Measurements from ENCODE around the gene TAF1C.
"Not testable (repeated sequence)": the region's sequence is repeated elsewhere in the genome, so short reads cannot be mapped to it uniquely, and the experiment has no call there.

Gene TAF1C

DNA sequence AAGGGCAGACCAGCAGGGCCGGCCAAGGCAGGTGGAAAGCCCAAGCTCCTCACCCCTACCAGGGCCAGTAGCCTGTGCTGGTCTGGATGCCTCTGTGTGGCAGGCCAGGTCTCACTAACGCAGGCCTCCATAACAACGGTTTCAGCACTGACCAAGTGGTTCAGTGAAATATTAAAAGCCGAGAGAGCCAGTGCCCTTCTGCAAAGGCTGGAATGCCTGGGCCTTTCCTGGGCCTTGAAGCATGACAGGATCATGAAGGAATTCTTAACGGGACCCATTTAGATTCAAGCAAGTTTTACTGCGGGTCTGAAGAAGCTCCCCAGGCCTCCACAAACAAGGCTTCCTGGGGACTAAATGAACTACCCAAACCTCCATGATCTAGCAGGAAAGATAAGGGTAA, 20.4 kb upstream of the TAF1C start:
- DNase-seq, result no peak

DNA sequence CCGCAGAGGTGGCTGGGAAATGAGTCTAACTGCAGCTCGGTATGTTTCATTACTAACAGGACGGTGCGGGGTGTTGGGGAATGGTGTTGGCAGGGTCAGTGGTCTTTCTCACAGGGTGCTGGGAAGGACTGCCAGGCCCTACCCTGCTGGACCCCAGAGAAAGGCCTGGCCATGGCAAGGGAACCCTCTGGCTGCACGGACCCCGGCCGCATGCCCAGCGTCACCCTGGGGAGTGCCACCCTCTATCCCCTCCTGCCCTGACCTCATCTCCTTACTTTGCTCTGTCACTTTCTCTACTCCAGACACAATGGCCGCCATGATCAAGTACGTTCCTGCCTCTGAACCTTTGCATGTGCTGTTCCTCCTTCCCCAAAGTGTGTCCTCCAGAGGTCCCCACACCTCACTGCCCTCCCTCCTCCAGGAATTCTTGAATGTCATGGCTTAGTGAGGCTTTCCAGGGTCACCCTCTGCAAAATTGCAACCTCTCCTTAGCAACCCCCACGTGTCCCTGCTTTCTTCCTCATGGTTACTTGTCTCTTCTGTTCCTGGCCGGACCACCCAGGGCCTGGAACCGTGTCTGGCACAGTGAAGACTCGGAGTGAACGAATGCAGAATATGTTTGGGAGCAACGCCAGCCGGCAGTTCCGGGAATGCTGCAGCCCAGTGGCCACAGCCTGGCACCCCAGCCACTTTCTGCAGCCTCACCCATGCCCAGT, 19.3 kb upstream of the TAF1C start:
- DNase-seq, result no peak

DNA sequence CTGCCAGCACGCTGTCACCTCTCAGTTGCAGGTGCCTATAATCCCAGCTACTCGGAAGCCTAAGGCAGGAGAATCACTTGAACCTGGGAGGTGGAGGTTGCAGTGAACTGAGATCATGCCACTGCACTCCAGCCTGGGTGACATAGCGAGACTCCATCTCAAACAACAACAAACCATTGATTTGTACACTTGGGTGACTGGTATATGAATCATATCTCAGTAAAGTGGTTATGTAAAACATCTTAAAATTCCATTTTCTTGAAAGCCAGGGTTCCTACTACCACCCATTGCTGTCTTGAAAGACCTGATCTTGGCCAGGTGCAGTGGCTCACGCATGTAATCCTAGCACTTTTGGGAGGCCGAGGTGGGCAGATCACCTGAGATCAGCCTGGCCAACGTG, 18.3 kb upstream of the TAF1C start:
- DNase-seq, result not testable (repeated sequence)

GRCh38 chr16:84204551-84204950, 17.7 kb upstream of the TAF1C start:
- DNase-seq, result not testable (repeated sequence)

DNA sequence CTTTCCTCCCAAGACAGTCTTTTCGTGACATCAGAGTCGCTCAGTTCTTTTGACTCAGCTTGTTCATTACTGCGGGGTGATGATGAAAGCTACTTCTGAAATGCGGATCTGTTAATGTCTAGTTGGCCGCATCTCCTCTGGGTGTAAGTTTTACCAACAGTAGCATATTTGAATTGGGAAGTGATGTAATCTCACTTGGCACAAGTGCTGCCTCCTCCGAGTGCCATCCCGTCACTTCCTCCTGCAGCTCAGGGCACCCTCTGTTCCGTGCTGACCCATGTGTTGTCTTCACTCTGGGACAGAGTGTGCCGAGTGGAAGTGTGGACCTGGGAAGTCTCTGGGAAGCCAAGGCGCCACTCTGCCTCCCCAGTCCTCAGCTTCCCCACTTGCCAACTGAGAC, 13.0 kb upstream of the TAF1C start:
- DNase-seq, result peak; percentile 32 to 52

GRCh38 chr16:84199097-84199496, 12.2 kb upstream of the TAF1C start:
- no peak for DNase-seq

- DNase-seq, result no peak
These were observed 11.5 kb upstream of the TAF1C start for GRCh38 chr16:84198401-84198800.

GRCh38 chr16:84197466-84198128, 10.7 kb upstream of the TAF1C start:
- DNase-seq, result no peak

GRCh38 chr16:84196727-84197394, 10.0 kb upstream of the TAF1C start:
- no peak for DNase-seq

DNA sequence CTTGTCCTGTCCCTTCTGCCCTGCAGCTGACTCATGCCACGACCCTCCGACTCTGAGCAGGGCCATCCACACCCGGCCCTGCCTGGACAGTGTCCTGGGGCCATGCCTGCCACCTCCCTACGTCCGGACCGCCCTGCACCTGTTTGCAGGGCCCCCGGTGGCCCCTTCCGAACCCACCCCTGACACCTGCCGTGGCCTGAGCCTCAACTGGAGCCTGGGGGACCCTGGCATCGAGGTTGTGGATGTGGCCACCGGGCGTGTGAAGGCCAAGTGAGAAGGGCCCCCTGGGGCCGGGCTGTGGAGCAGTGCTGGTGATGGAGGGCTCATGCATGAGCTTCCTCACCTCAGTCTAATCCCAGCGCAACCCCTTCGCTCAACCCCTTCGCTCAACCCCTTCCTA, 9.2 kb upstream of the TAF1C start:
- no peak for DNase-seq

- DNase-seq, result no peak
These were observed 8.6 kb upstream of the TAF1C start for GRCh38 chr16:84195201-84196093.

DNA sequence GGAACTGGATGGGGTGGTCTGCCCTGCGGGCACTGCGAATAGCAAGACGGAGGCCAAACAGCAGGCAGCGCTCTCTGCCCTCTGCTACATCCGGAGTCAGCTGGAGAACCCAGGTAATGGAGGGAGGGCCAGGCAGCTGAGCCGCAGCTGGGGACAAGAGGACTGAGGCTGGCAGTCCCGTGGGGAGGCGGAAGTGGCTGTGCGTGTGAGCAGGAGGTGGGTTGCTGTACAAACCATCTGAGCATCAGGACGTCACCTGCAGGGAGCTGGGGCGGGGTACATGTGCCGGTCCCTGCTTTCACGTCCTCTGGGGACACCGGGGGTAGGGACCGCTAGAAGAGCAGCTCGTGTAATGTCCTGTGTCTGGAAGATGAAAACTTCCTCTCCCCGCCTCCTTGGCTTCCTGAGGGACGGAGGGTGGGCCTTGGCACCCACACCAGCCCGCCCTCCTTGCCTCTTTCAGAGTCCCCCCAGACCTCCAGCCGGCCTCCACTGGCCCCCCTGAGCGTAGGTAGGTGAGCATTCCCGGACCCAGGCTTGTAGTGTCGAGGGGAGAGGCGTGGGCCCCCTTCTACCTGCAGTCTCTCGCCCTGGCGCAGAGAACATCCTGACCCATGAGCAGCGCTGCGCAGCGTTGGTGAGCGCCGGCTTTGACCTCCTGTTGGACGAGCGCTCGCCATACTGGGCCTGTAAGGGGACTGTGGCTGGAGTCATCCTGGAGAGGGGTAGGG, 7.8 kb upstream of the TAF1C start:
- no peak for DNase-seq

DNA sequence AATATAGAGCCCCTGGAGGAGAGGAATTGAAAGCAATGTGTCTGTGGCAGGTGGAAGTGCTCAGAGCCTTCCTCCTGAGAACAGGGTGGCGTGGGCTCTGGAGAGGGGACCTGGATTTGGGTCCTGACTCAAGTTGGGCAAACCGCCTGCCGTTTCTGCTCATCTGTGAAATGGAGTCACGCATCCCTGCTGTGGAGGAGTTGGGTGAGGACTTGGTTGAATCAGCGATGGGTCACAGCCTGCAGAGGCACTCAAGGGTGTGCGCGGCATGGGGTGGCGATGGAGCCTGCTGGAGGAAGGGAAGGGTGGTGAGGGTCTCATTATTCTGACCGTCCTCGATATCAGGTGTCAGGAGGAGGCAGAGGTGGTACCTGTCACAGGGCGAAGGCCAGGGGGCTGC, 7.2 kb upstream of the TAF1C start:
- no peak for DNase-seq

DNA sequence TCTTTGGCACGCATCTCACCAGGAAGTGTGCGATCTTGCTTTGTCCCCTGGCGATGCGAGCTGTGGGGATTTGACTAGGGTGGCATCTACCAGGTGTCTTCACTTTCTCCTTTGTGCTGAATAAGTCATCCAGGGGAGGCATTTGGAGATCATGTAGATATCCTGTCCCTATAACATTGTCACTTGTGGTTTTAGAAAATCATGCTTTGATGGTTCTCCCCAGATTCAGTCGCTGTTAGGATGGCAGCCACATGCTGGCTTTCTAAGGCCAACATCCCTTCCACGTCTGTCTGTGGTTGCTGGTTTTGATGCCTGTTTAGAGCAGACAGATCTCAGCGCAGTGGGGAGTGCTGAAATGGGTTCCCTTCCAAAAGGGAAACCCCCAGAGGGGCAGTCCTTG, 6.6 kb upstream of the TAF1C start:
- no peak for DNase-seq

DNA sequence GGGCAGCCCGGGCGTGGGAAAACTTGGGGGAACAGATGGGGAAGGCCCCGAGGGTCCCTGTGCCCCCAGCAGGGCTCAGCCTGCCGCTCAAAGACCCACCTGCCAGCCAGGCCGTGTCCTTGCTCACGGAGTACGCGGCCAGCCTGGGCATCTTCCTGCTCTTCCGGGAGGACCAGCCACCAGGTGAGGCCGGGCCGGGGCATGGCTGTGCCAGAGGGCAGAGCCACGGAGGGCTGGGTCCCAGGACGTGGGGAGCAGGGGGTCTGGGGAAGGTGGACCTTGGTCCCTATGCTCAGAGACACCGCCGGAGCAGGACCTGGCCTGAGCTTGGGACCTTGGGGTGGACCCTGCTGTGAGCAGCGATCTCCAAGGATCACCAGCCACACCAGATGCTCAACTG, 4.6 kb upstream of the TAF1C start:
- no peak for DNase-seq

- DNase-seq, result no peak
These were observed 4.0 kb upstream of the TAF1C start, which contains the start of gene ADAD2 for GRCh38 chr16:84190731-84191388. Gene ADAD2 (plus strand): TSS chr16:84191157. CDS start chr16:84191231, 74 bp downstream.

DNA sequence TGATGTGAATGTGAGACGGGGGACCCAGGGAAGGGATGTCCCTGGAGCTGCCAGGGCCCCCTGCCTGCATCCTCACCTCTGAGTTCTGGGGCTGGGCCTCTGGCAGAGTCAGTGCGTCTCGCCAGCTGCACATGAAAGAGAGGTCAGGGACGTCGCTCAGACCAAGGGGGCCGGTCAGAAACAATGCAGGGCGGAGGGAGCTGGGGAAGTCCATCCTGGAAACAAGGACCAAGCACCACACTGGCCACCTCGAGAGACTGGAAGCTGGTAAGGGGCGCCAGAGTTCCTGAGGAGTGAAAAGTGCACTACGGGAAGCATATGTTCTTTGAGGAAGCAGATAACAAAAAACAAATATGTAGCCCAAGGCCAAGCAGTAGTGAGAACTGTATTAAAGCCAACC, 2.1 kb downstream of the TAF1C start:
- no peak for DNase-seq

DNA sequence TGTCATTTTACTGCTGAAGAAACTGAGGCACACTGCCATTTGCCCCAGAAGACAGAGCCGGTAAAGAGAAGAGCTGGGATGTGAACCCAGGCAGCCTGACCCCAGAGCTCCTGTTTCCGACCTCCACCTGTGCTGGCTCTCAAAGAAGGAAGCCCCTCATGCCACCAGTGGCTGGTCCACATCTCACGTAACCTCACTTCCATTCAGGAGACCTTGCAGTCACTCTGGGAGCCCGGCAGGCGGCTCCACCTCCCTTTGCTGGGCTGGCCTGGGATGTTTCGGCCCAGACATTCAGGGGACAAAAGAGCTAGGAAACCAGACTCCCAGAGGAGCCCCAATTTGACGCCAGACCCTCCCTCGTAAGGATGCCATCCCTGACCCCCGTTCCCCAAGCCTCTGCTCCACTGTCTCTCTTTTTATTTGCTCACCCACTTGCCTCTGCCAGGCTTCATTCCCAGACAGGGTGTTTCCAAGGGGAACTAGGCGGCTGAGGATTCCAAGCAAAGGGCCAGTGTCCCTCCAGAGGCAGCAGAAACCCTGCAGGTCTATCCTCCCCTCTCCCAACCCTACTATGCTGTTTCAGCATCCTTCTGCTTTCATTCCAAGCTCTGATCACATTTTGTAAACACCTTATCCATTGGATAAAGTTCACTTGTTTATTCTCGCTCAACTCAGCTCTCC, 2.8 kb downstream of the TAF1C start:
- no peak for DNase-seq

DNA sequence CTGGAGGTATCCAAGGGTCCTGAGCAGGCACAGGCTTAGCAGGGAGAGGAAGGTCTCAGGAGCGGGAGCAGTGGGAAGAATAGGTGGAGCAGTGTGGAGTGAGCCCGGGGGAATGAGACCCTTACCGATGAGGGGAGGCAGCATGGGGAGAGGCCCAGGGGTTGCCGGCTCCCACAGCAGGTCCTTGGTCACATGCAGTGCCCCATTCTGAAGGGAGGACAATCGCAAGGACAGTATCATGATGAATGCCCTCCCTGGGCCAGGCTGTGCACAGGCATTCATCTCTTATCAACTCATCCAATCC, 3.3 kb downstream of the TAF1C start:
- no peak for DNase-seq

GRCh38 chr16:84182680-84183571, 3.9 kb downstream of the TAF1C start:
- DNase-seq, result no peak

Measured in hippocampal formation (tissue), 2 donors.